Epithelial cell of prostate (primary cell): ENCODE data around the gene CD84.
"Not testable (repeated sequence)": the region's sequence is repeated elsewhere in the genome, so short reads cannot be mapped to it uniquely, and the experiment has no call there.

Experiments used
- DNase-seq: peaks from one replicate; pipeline ENCODE4 v3.0.0-alpha.2; 2011; ENCODE audit warnings: low read depth, low spot score
- H3K27ac ChIP-seq: fragments of 450-650 bp; 2 replicates; pipeline ENCODE4 v1.5.1; 2017; ENCODE audit warnings: mild to moderate bottlenecking

CD84 gene

GRCh38 chr1:160612613-160613218, 33.4 kb upstream of the CD84 start:
- no peak overlapping the region for H3K27ac ChIP-seq
- no peak for DNase-seq

- H3K27ac ChIP-seq: no peak overlapping the region
- no peak for DNase-seq
Measured at GRCh38 chr1:160610569-160611242, 31.4 kb upstream of the CD84 start.

- DNase-seq: no peak
Measured at GRCh38 chr1:160608941-160609340, 29.6 kb upstream of the CD84 start.

DNA sequence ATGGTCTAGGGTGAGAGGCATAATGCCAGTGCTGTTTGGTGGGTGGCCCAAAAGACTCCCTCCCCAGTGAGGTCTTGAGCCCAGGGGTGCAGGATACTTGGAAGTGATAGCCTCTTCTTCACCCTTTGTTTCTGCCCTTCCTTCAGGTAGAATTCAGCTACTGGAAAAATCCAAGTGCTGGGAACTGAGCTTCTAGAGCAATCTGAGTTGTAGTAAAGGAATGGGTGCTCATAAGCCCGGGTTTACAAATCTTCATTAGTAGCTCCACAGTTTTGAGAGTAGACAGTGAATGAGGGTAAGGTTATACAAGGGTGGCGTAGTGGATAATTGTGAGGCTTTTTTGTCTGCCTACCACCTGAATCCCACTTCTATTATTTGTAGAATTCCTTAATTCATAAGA, 29.2 kb upstream of the CD84 start:
- no peak overlapping the region for H3K27ac ChIP-seq
- DNase-seq: no peak

More at GRCh38 chr1:160608941-160609340, 29.6 kb upstream of the CD84 start:
- no peak overlapping the region for H3K27ac ChIP-seq

- no peak for DNase-seq
- no peak overlapping the region for H3K27ac ChIP-seq
Measured at GRCh38 chr1:160608057-160608456, 28.8 kb upstream of the CD84 start.

GRCh38 chr1:160607672-160608032, 28.4 kb upstream of the CD84 start:
- no peak for DNase-seq
- no peak overlapping the region for H3K27ac ChIP-seq

DNA sequence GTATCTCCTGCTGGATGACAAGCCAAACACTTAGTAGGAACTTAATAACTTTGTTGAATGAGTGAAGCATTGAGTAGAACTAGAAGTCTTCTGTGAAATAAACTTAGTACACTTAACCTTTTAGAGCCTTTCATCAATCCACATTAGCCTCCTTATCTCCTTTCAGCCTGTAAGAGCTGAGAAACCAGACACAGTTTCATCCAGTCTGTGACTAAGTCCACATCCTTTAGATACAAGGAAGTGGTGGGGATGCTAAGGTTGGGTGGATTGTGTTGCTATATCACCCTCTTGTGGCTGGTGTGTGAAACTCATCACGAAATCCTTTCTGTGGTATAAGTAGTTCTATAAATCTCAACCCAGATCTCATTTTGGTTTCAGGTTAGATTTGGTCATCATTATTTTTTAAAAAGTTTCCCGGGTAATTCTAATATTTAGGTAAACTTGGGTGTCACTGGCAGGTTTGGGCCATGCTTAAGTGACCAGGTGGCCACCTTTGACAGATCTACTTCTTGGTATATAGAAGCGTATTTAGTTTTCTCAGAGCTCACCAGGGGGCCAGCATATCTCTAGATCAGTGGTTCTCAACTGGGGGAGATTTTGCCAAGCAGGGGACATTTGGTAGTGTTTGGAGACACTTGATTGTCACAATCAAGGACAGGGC, 27.8 kb upstream of the CD84 start:
- DNase-seq: peak; percentile 52
- H3K27ac ChIP-seq: no peak overlapping the region

DNA sequence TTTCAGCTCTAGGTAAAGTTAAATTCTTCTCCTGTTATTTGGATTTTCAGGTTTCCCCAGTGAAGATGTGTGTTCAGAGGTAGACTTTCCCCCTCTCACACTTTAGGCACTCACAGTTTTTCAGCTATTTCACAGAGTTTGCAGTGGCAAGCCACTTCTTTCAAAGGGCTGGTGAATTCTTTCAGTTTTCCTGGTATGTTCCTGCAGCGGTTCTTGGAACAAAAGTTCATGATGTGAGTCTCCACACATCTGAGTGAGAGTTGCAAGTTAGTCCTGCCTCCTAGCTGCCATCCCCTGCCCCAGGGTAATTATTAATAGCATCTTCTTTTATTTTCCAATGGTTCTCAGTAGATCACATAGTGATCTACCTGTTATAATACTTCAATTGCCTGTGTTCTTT, 27.3 kb upstream of the CD84 start:
- H3K27ac ChIP-seq: no peak overlapping the region
- no peak for DNase-seq

DNA sequence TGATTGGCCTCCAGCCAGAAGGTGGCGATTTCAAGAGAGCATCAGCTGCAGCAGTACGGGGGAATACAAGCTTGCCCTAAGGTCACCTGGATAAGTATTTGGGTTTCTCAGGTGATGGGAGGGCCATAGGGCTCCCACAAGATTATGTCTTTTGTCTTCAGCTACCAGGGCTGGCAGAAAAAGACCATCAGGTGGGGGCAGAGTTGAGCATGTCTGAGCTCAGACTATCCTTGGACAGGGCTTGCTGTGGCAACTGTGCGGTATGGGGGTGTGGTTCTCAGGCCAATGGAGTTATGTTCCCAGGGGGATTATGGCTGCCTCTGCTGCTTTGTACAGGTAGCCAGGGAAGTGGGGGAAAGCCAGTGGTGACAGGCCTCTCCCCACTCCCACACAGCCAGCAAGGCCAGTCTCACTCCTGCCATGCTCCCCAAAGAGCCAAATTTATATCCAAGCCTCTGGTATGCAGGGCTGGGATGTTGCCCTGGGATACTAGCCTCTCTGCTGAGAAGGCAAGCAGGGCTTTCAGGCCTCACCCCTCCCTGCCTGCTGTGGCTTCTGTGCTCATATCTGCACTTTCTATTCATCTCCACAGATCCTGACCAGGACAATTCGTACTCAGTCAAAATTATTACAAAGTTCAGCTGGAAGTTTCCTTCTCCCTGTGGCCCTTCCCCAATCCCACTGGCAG, 26.6 kb upstream of the CD84 start:
- H3K27ac ChIP-seq: no peak overlapping the region
- DNase-seq: no peak

DNA sequence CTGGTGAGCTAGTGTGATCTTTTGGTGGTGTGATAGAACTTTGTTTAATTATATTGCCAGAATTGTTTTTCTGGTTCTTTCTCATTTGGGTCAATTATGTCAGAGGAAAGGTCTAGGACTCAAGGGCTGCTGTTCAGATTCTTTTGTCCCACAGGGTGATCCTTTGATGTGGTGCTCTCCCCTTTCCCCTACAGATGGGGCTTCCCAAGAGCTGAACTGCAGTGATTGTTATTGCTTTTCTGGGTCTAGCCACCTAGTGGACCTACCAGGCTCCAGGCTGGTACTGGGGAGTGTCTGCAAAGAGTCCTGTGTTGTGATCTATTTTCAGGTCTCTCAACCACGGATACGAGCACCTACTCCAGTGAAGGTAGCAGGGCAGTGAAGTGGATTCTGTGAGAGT, 25.9 kb upstream of the CD84 start:
- H3K27ac ChIP-seq: no peak overlapping the region

DNA sequence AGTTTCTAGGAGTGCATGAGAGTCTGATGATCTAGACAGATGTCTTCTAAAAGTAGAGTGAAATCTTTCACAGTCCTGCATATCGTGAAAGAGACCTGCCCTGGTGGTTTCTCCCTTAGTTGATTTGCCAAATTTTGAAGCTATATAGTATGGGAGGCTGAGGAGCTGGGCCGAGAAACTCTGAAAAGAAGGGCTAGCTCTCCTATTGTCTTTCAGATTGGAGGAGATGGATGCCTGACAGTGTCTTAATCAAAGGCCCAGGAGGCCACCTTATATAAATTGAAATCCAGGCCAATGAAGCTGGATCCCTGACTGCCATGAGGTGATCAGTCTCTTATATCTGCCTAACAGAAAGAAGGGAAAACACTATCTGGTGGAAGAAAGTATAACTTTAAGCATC, 18.4 kb upstream of the CD84 start:
- H3K27ac ChIP-seq: no peak overlapping the region
- DNase-seq: no peak

More for the DNA sequence above, 25.9 kb upstream of the CD84 start:
- DNase-seq: no peak

DNA sequence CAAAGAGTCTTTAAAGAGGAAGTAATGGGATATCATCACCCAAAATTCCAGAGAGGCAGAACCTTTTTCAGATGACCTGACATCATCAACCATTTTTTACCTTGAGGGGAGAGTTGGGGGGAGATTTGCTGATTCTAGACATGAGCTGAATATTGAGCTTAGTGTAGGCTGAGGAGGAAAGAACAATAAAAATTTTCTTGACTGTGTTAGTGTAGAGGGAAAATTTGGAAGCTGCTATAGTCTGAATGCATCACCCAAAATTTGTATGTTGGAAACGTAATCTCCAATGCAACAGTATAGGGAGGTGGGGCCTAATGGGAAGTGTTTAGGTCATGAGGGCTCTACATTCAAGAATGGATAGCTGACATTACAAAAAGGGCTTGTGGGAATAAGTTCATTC, 17.8 kb upstream of the CD84 start:
- no peak for DNase-seq
- no peak overlapping the region for H3K27ac ChIP-seq

GRCh38 chr1:160590488-160590887, 11.2 kb upstream of the CD84 start:
- no peak overlapping the region for H3K27ac ChIP-seq
- no peak for DNase-seq

DNA sequence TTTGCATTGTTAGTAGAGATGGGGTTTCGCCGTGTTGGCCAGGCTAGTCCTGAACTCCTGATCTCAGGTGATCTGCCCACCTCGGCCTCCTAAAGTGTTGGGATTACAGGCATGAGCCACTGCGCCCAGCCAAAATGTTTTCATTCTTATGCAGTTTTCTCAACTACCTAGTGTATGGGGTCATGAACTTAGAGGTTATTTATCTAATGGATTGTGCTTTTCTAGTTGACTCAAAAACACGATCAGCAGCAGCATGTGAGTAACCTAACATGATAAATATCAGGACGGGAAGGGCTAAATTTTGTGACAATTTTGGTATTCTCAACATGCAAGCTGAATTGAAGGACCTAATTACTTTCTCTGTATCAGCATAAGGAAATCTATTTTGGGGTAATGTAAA, 9.2 kb upstream of the CD84 start:
- H3K27ac ChIP-seq: no peak overlapping the region
- no peak for DNase-seq

- no peak overlapping the region for H3K27ac ChIP-seq
- no peak for DNase-seq
Measured at GRCh38 chr1:160584784-160585183, 5.5 kb upstream of the CD84 start.

DNA sequence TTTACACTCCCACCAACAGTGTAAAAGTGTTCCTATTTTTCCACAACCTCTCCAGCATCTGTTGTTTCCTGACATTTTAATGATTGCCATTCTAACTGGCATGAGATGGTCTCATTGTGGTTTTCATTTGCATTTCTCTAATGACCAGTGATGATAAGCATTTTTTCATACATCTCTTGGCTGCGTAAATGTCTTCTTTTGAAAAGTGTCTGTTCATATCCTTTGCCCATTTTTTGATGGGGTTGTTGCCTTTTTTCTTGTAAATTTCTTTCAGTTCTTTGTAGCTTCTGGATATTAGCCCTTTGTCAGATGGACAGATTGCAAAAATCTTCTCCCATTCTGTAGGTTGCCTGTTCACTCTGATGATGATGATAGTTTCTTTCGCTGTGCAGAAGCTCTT, 3.7 kb upstream of the CD84 start:
- not testable (repeated sequence) for DNase-seq, H3K27ac ChIP-seq

DNA sequence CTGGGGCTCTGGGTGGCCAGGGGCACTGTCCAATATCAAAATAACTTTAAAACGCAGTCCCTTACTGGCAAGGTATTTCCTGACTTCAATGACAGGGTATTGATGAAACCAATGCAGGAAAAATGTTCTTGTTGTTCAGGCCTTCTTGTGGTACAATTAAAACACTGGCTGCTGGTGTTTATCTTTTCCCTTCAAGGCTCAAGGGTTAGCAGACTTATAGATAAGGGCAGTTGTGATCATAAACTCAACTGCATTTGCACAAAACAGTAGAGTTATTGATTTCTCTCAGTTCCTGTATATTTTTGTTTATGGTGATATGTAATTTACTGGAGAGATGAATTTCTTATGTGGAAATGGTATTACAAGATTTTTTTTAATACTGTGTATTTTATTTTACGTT, 2.7 kb upstream of the CD84 start:
- H3K27ac ChIP-seq: no peak overlapping the region
- no peak for DNase-seq

GRCh38 chr1:160580221-160580812, 1.0 kb upstream of the CD84 start:
- no peak overlapping the region for H3K27ac ChIP-seq
- DNase-seq: no peak

DNA sequence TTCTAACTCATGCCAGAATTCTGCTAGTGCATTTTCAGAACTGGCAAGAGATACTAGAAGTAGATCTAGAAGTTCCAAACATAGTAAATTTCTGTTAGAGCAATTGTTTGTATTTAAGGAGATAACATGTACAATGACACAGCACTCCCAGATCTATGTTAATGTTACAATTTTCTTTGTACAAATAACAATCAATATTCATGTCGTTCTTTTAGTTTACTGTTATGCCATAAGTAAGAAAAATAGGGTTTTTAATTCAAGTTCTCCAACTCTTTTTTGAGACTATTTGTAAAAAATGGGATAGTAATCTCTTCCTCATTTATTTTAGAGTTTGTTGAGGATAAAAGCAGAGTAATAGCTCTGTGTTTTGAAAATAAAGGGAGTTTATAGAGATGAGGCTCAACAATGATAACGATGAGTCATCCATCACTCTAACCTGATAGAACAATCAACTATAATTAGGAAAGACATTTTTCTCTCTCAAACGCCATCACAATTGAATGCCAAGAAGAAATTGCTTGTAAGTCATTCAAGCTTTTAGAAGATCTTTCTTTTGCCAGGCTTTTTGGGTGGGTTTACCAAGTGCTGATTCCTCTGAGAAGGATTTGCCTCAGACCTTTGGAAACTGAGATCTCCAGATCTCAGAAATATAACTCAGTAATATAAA, 638 bp downstream of the CD84 start:
- H3K27ac ChIP-seq: no peak overlapping the region

DNA sequence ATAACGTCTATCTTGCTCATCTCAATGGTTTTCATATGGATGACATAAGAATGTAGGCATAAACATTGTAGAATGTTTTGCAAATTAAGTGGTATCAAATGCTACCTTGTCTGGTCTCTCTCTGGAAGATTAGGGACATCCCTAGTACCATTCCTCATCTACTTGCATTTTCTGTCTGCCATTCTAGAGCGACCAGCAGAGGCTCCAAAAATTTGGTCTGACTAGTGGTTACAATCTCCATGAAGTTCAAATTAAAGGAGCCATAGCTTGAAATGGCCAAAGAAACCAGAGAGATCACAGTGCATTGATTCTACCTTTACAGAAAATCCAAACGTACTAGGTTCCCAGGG, 1.1 kb downstream of the CD84 start:
- H3K27ac ChIP-seq: no peak overlapping the region

More for the DNA sequence above, 638 bp downstream of the CD84 start:
- no peak for DNase-seq

More for the DNA sequence above, 1.1 kb downstream of the CD84 start:
- no peak for DNase-seq
